HEK293 (cell line): Measurements from ENCODE around the gene ABCF2.
A peak's percentile ranks its signal among the peaks of the same experiment; 100 is the strongest.

ENCODE experiments used
- HOXD13 ChIP-seq: sonication (generic); formaldehyde crosslinking; IDR thresholded peaks from 2 replicates; pipeline ENCODE4 v1.8.0; 2022; ENCODE audit warnings: missing genetic modification reagents, borderline replicate concordance
- ZBTB17 ChIP-seq: fragments of 450-650 bp; formaldehyde crosslinking; IDR thresholded peaks from 2 replicates; pipeline ENCODE4 v1.5.1; 2016; ENCODE audit warnings: missing biosample characterization, missing genetic modification characterization
- ZFP3 ChIP-seq: fragments of 450-650 bp; formaldehyde crosslinking; IDR thresholded peaks from 2 replicates; pipeline ENCODE4 v1.5.1; 2016; ENCODE audit warnings: low read depth, missing biosample characterization, missing genetic modification characterization
- ZNF138 ChIP-seq: fragments of 450-650 bp; formaldehyde crosslinking; IDR thresholded peaks from 2 replicates; pipeline ENCODE4 v1.5.1; 2016; ENCODE audit warnings: missing biosample characterization, missing genetic modification characterization, borderline replicate concordance
- ZNF23 ChIP-seq: fragments of 450-650 bp; formaldehyde crosslinking; IDR thresholded peaks from 2 replicates; pipeline ENCODE4 v1.5.1; 2016; ENCODE audit warnings: missing biosample characterization, missing genetic modification characterization, borderline replicate concordance
- ZNF239 ChIP-seq: fragments of 450-650 bp; formaldehyde crosslinking; IDR thresholded peaks from 2 replicates; pipeline ENCODE4 v1.5.1; 2016; ENCODE audit warnings: missing biosample characterization, missing genetic modification characterization
- ZSCAN5A ChIP-seq: fragments of 450-650 bp; formaldehyde crosslinking; IDR thresholded peaks from 2 replicates; pipeline ENCODE4 v1.5.1; 2016; ENCODE audit warnings: missing biosample characterization, missing genetic modification characterization

- TF ChIP-seq ZNF138 (tag by site-specific recombination) (no peak), ZNF239 (no peak), ZSCAN5A (tag by site-specific recombination) (no peak), HOXD13 (CRISPR knock-in tag) (no peak), ZNF23 (no peak), ZBTB17 (tag by site-specific recombination) (peak; percentile 15; the same call in 1 of the 2 replicates), ZFP3 (tag by site-specific recombination) (no peak)
These were observed 20.8 kb upstream of the ABCF2 start for GRCh38 chr7:151247611-151248345.
